Bronchial smooth muscle cell (primary cell): ENCODE measurements around the gene BSPRY. TPM values are rescaled to one million over a fixed set of nuclear protein-coding genes. Genes with fewer than 3 reads are reported as not detected.

Experiments used
- total RNA-seq: library from RNA; depleted of rRNA; stranded (reverse); fragments of >200 nt; gene quantifications from 2 replicates; pipeline ENCODE4 v1.2.1, GENCODE V29; 2014

The BSPRY gene
- not detected in 2 replicates for total RNA-seq

DNA sequence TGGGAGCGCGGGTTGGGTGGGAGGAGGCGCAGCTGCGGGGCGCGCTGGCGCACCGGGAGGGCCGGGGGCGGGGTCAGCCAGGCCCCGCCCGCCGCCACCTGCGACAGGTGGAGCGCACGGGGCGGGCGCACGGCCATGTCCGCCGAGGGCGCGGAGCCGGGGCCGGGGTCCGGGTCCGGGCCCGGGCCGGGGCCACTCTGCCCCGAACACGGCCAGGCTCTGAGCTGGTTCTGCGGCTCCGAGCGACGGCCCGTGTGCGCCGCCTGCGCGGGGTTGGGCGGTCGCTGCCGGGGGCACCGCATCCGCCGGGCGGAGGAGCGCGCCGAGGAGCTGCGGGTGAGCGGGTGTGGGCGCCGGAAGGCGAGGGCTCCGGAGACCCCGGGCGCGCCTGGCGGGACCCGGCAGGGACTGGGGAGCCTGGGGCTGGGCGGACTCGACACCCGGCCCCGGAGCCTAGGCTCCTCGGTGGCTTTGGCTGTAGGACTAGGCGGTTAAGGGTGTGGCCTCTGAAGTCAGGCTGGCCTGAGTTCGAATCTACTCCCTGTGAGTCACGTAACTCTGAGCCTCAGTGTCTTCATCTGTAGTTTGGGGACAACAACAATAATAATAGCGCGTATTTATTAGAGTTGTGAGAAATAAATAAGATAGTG, at the start of gene BSPRY:
TSS of gene BSPRY (plus strand) at position 97 of the 650 bp plus-strand sequence. CDS start at position 136, 39 bp downstream.

DNA sequence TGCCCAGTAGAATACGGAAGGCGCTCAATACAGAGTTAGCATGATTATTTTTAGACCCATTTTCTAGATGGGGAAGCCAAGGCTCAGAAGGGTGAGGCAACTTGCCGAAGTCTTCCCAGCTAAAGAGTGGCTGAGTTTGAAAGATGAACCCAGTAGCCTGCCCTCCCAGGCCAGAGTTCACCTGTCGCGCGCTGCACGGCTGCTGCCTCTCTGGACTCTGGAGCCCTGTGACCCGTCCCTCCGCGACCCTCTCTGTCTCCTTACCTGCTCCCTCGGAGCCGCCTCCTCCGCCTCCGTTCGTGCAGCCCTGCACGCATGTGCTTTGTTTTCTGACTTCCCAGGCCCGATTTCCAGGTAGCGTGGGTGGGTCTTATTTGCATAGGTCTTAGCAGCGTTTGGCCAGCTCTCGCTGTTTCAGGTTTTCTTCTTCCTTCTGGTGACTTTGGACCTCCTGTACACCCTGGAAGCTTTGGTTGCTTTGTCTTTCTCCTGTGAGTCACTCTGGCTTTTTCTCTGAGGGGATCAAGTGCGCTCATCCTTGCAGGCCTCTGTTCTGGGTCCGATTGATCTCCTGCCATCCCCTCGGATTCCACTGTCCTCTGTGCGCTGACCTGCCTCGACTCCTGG, 46.4 kb upstream of the BSPRY start, which contains the start of gene RNF183:
TSS of gene RNF183 (minus strand) at position 585 of the 627 bp plus-strand sequence. CDS start 5,192 bp downstream, outside the sequence.

DNA sequence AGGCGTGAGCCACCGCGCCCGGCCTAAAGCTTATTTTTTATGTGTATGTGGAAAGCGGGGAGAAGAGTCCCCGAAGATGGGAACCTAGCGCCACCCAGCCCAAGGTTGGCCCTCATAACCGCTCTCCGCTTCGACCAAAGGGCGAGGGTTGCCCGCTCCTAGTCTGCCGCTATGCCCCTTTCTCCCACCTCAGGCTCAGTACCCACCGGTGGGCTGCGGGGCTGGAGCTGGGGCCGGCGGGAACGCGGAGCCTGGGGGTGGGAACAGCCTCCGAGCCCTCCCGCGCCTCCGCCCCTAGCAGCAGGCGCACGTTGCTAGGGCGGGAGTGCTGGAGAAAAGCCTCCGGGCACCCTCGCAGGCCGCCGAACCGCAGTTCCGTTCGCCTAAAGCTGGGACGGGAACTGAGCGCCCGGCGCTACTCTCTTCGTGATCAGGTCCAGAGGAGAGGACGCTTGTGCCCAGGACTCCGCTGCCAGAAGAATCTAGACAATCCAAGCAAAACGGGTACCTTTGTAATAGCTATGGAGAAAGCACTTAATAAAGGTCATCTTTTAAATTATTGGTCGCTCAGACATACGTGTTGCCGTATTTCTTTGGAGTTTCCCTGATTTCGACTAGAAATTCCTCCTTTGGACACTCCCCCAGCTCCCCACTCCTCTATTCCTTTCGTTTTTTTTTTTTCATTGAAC, 9.2 kb upstream of the BSPRY start, which contains the start of gene WDR31:
TSS of gene WDR31 (minus strand) at position 265 of the 689 bp plus-strand sequence. CDS start 8,253 bp downstream, outside the sequence.

DNA sequence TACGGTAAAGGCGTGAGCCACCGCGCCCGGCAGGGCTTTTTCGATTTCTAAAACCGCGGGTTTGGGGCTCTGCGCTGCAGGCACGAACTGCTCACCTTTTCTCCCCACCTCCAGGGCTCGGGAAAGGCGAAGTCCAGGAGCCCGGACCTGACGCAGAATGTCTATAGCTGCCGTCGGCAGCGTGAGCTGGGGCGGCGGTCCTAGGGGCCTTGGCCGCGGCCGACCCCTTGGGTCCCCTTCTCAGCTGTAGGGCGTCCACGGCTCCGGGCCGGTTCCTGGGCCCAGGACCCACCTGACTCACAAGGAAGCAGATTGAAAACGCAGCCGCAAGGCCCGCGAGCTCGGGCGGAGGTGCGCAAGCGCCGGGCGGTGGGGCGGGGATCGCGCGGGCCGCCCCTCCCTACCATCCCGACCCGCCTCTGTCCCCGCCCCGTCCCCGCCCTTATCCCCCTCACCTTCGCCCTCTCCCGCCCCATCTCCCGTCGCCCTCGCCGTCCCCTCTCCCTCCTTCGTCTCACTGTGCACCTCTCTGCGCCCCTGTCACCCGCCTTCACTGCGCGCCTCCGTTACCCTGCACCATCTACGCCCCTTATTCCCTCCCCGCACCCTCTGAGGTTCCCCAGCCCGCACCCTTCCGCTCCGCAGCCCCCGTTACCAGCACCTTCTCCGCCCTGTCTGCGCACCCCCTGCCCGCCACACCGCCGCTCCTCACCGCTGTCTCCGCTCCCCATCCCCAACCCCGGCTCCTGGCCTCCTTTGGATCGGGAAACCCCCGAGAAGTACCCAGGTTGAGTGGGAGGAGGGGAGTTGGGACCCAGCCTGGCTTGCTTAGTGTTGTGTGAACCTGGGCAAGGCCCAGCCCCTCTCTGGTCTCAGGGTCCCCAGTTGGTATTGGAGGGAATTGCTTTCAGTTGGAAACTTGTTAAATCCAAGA, 27.6 kb downstream of the BSPRY start, which contains the start of gene HDHD3:
TSS of gene HDHD3 (minus strand) at position 353 of the 934 bp plus-strand sequence. CDS start 2,632 bp downstream, outside the sequence.

GRCh38 chr9:113401027-113401792, 51.9 kb downstream of the BSPRY start, which contains the start of gene ALAD:
TSS of gene ALAD (minus strand) at chr9:113401284. CDS start at chr9:113393559, 7,725 bp downstream.

DNA sequence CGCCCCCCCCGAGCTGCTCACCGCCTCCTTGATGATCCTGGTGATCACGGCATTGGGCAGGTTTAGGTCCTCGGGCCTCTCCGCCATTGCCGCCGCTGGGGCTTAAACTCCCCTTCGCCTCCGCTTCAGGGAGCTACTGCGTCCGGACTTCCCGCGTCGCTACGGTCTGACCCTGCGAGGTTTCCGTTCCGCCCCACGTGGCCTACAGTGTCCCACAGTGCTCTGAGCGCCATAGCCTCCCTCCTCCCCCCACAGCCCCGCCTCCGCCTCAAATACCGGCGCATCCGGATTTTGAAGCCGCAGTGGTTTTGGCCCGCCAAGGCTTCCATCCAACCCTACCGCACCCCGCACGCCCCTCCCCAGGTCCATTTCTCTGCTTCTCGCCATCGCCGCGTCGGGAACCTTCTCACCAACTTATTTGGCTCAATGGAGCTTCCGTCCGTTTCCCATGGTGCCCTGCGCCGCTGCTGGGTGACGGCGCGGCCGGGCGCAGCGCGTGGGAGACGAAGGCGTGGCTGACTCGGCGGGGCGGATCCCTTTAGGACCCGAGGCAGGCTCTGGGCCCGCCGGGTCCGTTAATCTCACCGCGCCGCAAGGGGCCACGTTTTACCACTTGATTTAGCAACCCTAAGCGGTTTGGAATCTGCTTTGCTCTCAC, 61.0 kb downstream of the BSPRY start, which contains the start of the genes C9orf43 and POLE3:
TSS of gene C9orf43 (plus strand) at position 541 of the 658 bp plus-strand sequence. CDS start 2,747 bp downstream, outside the sequence.
TSS of gene POLE3 (minus strand) at position 469 of the 658 bp plus-strand sequence. CDS start at position 87, 382 bp downstream.

Other genes with a start within 250 kb of the BSPRY start
- 5.2 and 6.8 TPM in 2 replicates for gene SLC31A2, start 198.5 kb upstream of the BSPRY start, total RNA-seq
- gene FKBP15, start 128.3 kb upstream of the BSPRY start, total RNA-seq: 12.6 and 13.7 TPM in 2 replicates
- 8.2 and 19.9 TPM in 2 replicates for gene SLC31A1, start 128.0 kb upstream of the BSPRY start, total RNA-seq
- gene CDC26, start 74.0 kb upstream of the BSPRY start, total RNA-seq: 47.1 and 64.3 TPM in 2 replicates
- gene PRPF4, start 73.9 kb upstream of the BSPRY start, total RNA-seq: 16.8 and 17.7 TPM in 2 replicates
- gene RNF183, start 46.2 kb upstream of the BSPRY start, total RNA-seq: not detected in 2 replicates
- 2.8 and 3.8 TPM in 2 replicates for gene WDR31, start 9.3 kb upstream of the BSPRY start, total RNA-seq
- 7.2 and 11.2 TPM in 2 replicates for gene HDHD3, start 27.4 kb downstream of the BSPRY start, total RNA-seq
- gene ALAD, start 51.7 kb downstream of the BSPRY start, total RNA-seq: 36.1 and 36.7 TPM in 2 replicates
- 14.6 and 19.1 TPM in 2 replicates for gene POLE3, start 61.1 kb downstream of the BSPRY start, total RNA-seq
- gene C9orf43, start 61.2 kb downstream of the BSPRY start, total RNA-seq: 0.16 and 0.26 TPM in 2 replicates
- 20.8 and 60.0 TPM in 2 replicates for gene RGS3, start 114.2 kb downstream of the BSPRY start, total RNA-seq